Choroid plexus epithelial cell (primary cell): ENCODE data around the gene CD200R1L.

Experiments
- DNase-seq: peaks from one replicate; pipeline ENCODE4 v3.0.0-alpha.2; 2010; ENCODE audit warnings: low read depth
- H3K4me3 ChIP-seq: 2 replicates; pipeline ENCODE4 v1.5.1; 2011; ENCODE audit warnings: low read depth, mild to moderate bottlenecking, control low read depth, low read length, moderate library complexity
- TF ChIP-seq, protein P1 (sequence below): conservative IDR thresholded peaks from 2 replicates; pipeline ENCODE4 v1.5.1; 2011; ENCODE audit warnings: low read depth, mild to moderate bottlenecking, control low read depth, inconsistent platforms, low read length, moderate library complexity

Gene CD200R1L

GRCh38 chr3:112770032-112770626, 76.5 kb downstream of the CD200R1L start:
- H3K4me3 ChIP-seq, result no peak overlapping the region
- TF ChIP-seq, protein P1, sequence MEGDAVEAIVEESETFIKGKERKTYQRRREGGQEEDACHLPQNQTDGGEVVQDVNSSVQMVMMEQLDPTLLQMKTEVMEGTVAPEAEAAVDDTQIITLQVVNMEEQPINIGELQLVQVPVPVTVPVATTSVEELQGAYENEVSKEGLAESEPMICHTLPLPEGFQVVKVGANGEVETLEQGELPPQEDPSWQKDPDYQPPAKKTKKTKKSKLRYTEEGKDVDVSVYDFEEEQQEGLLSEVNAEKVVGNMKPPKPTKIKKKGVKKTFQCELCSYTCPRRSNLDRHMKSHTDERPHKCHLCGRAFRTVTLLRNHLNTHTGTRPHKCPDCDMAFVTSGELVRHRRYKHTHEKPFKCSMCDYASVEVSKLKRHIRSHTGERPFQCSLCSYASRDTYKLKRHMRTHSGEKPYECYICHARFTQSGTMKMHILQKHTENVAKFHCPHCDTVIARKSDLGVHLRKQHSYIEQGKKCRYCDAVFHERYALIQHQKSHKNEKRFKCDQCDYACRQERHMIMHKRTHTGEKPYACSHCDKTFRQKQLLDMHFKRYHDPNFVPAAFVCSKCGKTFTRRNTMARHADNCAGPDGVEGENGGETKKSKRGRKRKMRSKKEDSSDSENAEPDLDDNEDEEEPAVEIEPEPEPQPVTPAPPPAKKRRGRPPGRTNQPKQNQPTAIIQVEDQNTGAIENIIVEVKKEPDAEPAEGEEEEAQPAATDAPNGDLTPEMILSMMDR, result no peak
- peak; percentile 69 for DNase-seq

DNA sequence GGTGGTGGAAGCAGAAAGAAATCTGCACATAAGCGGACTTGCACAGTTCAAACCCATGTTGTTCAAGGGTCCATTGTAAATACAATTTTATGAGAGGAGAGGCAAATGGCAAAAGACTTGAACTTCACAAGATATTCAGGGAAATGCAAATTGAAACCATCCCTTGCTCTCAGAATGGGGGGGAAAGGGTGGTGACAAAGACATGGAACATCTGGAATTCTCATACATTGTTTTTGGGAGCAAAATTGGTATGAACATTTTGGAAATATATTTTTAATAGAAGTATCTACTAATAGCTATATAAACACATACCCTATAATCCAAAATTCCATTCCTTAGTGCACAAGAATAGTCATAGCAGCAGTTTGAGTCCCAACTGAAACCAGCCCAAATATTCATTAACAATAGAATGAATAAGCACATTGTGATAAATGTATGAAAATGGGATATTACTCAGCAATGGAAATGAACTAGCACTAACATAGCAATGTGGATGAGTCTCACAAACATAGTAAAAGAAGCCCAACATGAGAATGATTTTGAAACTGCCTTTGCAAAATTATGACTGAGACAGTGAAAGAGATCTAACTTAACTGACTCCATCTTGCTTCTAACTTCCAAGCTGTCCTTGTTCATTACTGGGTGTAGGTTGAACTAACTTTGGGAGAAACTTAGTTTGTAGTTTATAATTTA, 77.2 kb downstream of the CD200R1L start:
- TF ChIP-seq, protein P1, result no peak
- H3K4me3 ChIP-seq, result no peak overlapping the region

GRCh38 chr3:112767777-112768176, 78.9 kb downstream of the CD200R1L start:
- no peak for DNase-seq
- no peak overlapping the region for H3K4me3 ChIP-seq
- TF ChIP-seq, protein P1, result no peak

More for the DNA sequence above, 77.2 kb downstream of the CD200R1L start:
- no peak for DNase-seq

DNA sequence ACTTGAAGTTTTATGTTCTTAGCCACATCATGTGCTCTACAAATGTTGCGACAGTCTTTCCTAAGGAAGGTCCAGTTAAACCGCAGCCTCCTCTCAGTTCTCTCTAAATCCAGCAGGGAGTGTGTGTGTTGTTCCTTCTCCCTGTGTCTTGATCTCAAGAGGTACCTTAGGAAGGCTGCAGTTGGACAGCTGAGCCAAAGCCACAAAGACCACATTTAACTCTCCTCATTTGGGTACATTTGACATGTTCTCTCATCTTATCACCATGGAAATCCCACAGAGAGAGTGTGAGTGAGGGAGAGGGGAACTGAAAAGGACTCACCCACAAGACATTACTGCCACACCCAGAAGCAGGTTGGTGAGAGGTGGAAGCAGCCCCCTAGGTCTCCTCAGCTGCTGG, 79.5 kb downstream of the CD200R1L start:
- TF ChIP-seq, protein P1, result no peak
- DNase-seq, result peak; percentile 43
- H3K4me3 ChIP-seq, result no peak overlapping the region
